Fibroblast of pulmonary artery (primary cell): ENCODE measurements around the gene FPR1.

Source experiments
- DNase-seq: peaks from one replicate; pipeline ENCODE4 v3.0.0-alpha.2; 2010; ENCODE audit warnings: low read depth
- H3K4me3 ChIP-seq: replicated peaks from 2 replicates; pipeline ENCODE4 v1.5.1; 2011; ENCODE audit warnings: low read depth, mild to moderate bottlenecking, control low read depth, low read length, moderate library complexity
- TF ChIP-seq, protein P1 (sequence below): IDR thresholded peaks from 2 replicates; pipeline ENCODE4 v1.5.1; 2011; ENCODE audit warnings: mild to moderate bottlenecking, control low read depth, low read length, inconsistent platforms; ENCODE audit errors: missing control alignments

FPR1 gene

DNA sequence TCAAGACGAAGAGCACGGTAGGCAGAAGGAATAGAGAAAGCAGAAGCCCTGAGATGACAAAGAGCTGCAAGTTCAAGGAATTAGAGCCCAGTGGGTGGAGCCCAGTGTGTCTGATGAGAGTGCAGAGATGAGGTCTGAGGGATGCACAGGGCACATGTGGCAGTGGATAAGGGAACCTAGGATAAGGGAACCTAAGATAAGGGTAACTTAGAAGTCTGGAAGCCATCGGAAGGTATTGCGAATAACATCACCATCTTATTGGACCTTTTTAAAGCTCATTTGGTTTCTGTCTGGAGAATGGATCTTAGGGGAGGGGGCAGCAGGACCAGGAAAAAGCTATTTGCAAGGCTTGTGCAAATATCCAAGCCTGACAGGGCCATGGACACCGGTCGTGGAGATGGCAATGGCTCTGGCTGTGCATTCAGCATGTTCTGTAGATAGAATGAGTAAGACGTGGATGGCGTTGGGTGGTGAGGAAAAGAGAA lies 44.6 kb upstream of the FPR1 start:
- DNase-seq, result no peak
- no peak overlapping the region for H3K4me3 ChIP-seq
- TF ChIP-seq, protein P1, sequence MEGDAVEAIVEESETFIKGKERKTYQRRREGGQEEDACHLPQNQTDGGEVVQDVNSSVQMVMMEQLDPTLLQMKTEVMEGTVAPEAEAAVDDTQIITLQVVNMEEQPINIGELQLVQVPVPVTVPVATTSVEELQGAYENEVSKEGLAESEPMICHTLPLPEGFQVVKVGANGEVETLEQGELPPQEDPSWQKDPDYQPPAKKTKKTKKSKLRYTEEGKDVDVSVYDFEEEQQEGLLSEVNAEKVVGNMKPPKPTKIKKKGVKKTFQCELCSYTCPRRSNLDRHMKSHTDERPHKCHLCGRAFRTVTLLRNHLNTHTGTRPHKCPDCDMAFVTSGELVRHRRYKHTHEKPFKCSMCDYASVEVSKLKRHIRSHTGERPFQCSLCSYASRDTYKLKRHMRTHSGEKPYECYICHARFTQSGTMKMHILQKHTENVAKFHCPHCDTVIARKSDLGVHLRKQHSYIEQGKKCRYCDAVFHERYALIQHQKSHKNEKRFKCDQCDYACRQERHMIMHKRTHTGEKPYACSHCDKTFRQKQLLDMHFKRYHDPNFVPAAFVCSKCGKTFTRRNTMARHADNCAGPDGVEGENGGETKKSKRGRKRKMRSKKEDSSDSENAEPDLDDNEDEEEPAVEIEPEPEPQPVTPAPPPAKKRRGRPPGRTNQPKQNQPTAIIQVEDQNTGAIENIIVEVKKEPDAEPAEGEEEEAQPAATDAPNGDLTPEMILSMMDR, result no peak

DNA sequence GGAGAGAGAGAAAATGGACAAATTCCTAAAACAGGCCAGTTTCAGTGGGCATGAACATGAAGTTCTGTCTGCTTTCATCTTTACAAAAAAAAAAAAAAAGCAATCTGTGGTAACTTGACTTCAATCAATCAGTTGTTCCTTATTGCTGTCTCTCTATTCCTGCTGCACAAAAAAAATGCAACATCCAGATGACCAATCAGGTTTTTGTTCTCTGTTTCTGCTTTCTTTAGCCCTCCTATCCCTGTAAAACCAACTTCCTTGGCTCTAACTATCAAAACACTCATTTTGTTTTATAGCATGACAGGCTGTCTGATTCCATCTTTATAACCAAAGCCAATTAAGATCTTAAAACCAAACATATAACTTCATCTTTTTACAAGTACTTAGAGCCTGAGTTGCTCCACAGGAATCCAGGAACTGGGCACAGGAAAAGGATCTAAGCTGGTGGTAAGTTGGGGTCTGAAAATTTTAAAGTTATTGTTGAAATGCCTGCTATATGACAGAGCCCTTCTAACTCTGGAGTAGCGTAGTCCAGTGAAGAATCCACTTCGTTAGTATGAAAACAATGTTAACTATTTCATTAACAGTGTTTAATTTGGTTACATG lies 43.3 kb upstream of the FPR1 start, which contains the start of gene FPR3:
TSS of gene FPR3 (plus strand) at position 273 of the 606 bp plus-strand sequence. CDS start 28,592 bp downstream, outside the sequence.
- DNase-seq, result no peak
- TF ChIP-seq, protein P1, result no peak
- H3K4me3 ChIP-seq, result no peak within 1 kb of the TSS

DNA sequence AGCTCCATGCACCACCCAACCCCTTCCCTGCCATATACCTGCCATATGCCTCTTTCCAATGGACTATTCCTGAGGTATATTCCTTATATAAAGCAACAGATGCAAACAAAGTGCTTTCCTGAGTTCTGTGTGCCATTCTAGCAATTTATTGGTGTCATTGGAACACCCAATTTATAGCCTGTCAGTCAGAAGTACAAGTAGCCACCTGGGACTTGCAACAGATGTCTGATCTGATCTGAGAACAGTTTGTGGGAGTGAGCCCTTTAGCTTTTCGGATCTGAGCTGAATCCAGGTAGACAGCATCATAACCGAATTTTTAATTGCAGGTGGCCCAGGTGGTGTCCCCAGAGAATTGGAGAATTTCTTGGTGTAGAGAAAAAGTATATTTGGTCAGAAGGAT lies 42.3 kb upstream of the FPR1 start:
- TF ChIP-seq, protein P1, result no peak
- DNase-seq, result no peak
- no peak overlapping the region for H3K4me3 ChIP-seq

DNA sequence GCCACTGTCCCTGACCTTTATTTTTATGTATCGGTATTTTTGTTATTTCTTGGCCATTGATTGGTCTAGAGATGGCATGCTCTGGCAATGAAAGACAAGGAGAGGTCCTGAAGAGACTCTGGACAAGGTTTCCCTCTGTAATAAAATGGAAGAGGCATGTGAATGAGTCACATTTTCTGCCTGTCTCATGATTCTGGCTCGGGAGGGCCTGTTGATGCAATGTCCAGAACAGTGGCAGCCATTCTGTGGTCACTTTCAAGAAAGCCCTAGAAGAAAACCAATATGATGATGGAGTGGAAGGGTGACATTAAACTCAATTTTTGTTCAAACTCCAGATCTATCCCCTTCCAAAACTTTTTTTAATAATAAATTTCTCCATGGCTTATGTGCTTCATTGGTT lies 41.3 kb upstream of the FPR1 start:
- TF ChIP-seq, protein P1, result no peak
- DNase-seq, result no peak
- H3K4me3 ChIP-seq, result no peak overlapping the region

DNA sequence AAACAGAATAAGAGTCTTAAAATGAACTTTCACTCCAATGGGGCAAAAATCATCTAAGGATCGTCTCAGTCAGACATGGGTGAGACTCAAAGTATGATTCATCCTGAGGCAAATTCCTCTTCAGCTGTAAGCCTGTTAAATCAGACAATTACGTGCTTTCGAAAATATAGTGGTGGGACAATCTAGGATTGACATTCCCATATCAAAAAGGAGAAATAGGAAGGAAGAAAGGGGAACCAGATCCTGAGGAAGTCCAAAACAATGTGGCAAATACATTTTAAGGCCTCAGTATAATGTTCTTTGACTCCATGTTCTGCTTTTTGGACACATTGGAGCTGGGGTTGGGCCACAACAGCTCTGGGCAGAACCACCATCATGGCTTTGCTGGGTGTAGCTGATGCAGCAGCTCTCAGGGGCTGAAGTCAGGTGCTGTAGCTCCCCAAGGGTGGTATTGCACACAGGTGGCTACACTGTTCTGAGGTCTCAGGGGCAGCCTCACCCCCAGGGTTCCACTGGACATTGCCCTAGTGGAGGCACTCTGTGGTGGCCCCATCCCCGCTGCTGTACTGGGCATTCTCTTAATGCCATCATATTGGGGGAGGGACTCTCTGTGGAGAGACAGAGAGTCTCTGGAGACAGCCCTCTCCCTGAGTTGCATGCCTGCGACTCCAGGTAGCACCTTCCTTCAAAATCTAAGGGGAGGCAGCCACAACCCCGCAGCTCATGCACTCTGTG lies 37.5 kb upstream of the FPR1 start:
- H3K4me3 ChIP-seq, result no peak overlapping the region
- TF ChIP-seq, protein P1, result no peak
- DNase-seq, result no peak

DNA sequence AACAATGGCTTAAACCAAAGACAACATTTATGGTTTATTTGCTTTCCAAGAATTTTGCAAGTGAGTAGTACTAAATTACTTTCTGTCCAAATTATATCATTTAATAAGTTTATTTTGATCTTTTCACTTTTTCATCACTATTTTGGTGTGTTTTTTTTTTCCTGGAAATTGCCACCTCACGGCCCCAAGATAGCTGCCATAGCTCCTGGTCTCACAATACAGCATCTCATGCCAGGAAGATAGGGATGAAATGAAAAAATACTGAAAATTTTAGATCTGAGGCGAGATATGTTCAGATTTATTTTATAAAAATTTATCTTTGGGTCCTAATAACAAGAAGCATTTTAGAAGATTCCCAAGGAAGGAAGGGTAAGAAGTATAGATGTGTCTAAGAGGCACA lies 36.4 kb upstream of the FPR1 start:
- H3K4me3 ChIP-seq, result no peak overlapping the region
- TF ChIP-seq, protein P1, result no peak
- no peak for DNase-seq
